HG03025 (cell line): Measurements from ENCODE around the gene LLGL2.

Experiments used
- ATAC-seq: cut with Tn5 transposase; IDR thresholded peaks from one replicate; pipeline ENCODE4 v1.9.1; 2021; ENCODE audit warnings: mild to moderate bottlenecking, moderate library complexity; ENCODE audit not compliant: unreplicated experiment, low FRiP score

The LLGL2 gene

GRCh38 chr17:75521951-75522727 is 3.4 kb upstream of the LLGL2 start:
- ATAC-seq = no peak

- no peak for ATAC-seq
Measured at GRCh38 chr17:75523647-75524046, 1.9 kb upstream of the LLGL2 start.

- ATAC-seq = no peak
Measured at GRCh38 chr17:75524269-75524969, 1.1 kb upstream of the LLGL2 start.

GRCh38 chr17:75525806-75526554 is 483 bp downstream of the LLGL2 start:
- no peak for ATAC-seq

- no peak for ATAC-seq
Measured at GRCh38 chr17:75526555-75527270, 1.2 kb downstream of the LLGL2 start.

GRCh38 chr17:75530837-75531720 is 5.6 kb downstream of the LLGL2 start:
- ATAC-seq = no peak

- no peak for ATAC-seq
Measured at GRCh38 chr17:75531721-75532072, 6.2 kb downstream of the LLGL2 start.

- ATAC-seq = no peak
Measured at GRCh38 chr17:75535119-75535537, 9.6 kb downstream of the LLGL2 start.

- no peak for ATAC-seq
Measured at GRCh38 chr17:75535871-75536270, 10.4 kb downstream of the LLGL2 start.

- ATAC-seq = no peak
Measured at GRCh38 chr17:75536366-75536765, 10.9 kb downstream of the LLGL2 start.

GRCh38 chr17:75539967-75540729 is 14.7 kb downstream of the LLGL2 start:
- no peak for ATAC-seq

GRCh38 chr17:75540923-75541503 is 15.5 kb downstream of the LLGL2 start:
- ATAC-seq = no peak

- no peak for ATAC-seq
Measured at GRCh38 chr17:75542229-75542628, 16.7 kb downstream of the LLGL2 start.

GRCh38 chr17:75542728-75543336 is 17.3 kb downstream of the LLGL2 start:
- no peak for ATAC-seq

GRCh38 chr17:75544250-75544649 is 18.8 kb downstream of the LLGL2 start:
- ATAC-seq = no peak

- ATAC-seq = no peak
Measured at GRCh38 chr17:75546181-75546580, 20.7 kb downstream of the LLGL2 start.

- no peak for ATAC-seq
Measured at GRCh38 chr17:75547091-75547490, 21.6 kb downstream of the LLGL2 start.

GRCh38 chr17:75548813-75549212 is 23.3 kb downstream of the LLGL2 start:
- no peak for ATAC-seq
